CD4-positive, alpha-beta T cell treated with Interleukin-15 for 1 hour (primary cell): Measurements from ENCODE around the gene SLC6A13.
"Not testable (repeated sequence)": the region's sequence is repeated elsewhere in the genome, so short reads cannot be mapped to it uniquely, and the experiment has no call there.

Source experiments
- DNase-seq: peaks from one replicate; pipeline ENCODE4 v3.0.0-alpha.2; 2020

The SLC6A13 gene

DNA sequence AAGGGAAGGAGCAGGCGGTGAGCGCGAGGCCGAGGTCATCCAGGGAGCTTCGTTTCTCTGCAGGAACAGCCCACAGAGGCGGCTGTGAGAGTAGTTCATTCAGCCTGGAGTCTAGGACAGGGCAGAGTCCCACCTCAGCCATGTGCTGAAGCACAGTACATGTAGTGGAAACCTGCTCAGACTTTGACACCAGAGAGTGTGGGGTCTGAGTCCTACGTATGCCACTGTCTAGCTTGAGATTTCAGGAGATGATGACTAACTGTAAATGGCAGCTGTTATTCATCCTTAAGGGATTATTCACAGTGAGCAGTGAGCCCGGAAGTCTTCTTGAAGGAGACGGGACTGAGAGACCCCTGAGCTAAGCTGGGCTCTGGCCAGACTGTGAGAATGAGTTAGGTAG, 938 bp upstream of the SLC6A13 start:
- no peak for DNase-seq

GRCh38 chr12:262113-262512, 523 bp downstream of the SLC6A13 start:
- DNase-seq: no peak

DNA sequence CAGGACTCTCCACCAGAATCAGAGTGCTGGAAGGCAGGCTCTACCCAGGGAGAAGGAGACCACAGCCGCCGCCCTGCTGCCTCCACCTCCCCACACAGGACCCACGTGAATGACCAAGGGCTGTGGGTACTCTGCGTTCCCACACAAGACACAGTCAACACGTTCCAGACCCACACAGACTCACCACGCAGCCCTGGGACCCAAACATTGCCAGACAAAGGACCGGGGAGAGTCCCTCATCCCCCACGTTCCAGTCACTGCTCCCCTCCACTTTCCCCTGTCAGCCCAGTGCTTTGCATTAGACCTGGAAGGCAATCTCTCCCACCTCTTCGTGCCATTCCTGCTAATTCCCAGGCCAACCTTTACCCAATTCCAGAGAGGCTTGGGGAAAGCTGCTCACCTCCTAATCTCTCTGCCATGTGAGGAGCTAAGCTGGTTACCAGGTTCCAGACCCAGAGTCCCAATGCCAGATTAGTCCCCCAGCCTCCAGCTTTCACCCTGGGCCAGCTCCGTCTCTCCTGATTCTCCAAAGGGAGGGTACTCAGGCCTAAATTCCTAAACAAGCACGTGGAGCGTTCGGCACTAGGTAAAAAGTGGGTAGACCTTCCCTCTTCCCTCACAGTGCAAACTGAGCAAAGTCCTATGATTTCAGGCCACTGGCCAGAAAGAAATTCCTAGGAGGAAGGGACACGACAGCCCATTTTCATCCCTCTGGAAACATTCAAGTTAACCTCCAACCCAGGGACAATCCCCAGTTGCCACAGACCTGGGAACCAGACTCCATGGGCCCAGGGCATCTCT, 4.9 kb downstream of the SLC6A13 start:
- no peak for DNase-seq

DNA sequence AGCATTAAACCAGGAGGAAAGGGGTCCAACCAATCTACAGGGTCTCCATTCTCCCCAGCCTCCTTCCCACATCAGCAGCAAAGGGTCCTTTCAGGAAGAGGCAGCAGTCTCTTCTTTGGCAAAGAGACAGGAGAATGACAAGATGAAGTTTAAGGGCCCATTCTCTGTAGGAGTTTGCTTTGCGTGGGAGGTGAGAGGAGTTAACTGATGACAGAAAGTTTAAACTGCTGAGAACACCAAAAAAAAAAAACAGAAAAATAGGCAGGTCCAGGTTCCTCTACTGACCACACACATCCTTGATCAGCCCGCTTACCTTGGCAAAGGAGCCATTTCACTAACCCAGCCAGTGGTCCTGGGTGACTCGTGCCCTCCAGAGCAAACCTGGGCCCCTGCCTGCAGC, 5.7 kb downstream of the SLC6A13 start:
- no peak for DNase-seq

GRCh38 chr12:256225-256624, 6.4 kb downstream of the SLC6A13 start:
- no peak for DNase-seq

DNA sequence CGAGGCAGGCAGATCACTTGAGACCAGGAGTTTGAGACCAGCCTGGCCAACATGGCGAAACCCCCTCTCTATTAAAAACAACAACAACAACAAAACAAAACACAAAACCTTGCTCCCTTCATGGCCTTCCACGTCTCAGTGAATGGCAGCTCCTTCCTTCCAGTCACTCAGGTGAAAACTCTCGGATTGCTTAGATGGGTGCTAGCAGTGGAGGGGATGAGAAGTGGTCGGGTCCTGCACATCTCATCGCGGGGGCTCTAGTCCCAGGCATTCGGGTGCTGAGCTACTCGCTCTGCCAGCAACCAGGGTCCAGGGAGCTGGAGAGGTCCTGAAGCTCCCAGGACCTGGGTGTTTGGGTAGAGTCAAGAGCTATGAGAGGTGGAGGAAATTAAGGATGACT, 7.7 kb downstream of the SLC6A13 start:
- DNase-seq: no peak

DNA sequence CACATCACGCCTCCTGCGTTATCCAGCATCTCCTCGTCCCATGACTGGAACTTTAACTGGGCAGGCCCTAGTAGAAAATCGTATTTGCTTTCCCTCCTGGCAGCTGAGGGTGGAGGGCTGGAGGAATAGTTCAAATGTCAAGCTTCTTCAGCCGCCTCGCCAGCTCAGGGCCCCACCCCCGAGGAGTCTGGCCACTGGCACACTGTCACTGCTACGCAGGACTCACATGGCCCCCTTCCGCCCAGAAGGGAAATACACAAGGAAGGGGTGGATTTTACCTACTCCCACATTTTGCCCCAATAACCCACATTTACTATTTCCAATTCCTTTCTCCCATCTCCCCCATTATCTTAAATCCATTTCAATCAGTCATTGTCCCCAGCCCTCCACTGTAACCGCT, 8.6 kb downstream of the SLC6A13 start:
- DNase-seq: no peak

DNA sequence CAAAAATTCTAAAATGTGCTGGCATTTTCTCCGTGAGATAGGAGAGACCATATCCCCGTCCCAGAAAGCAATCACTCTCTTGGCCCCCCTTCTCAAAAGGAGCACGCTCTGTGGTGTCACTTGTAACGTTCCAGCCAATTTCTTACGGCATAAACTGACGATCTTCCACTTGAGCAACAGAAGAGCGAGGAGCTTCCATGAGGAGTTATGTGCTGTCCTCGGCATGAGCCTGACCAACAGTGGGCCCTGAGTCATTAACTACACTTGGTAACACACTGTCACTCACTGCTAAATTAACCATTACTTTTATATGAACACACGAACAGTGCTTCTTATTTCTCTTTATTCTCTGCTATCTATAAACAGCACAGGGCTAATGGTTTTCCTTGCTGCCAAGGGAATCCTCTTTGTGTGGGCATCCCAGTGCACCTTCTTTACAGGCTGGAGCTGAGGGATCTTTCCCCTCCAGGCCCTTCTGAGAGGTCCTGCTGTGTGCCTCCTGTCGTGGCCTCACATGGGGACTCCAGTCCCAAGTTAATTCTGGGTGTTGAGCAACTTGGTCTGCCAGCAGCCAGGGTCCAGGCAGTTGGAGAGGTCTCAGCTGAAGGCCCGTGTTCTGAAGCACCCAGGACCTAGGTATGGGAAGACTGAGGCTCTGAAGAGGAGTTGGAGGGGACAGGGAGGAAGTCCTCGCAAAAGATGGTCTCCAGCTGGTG, 9.4 kb downstream of the SLC6A13 start:
- no peak for DNase-seq

DNA sequence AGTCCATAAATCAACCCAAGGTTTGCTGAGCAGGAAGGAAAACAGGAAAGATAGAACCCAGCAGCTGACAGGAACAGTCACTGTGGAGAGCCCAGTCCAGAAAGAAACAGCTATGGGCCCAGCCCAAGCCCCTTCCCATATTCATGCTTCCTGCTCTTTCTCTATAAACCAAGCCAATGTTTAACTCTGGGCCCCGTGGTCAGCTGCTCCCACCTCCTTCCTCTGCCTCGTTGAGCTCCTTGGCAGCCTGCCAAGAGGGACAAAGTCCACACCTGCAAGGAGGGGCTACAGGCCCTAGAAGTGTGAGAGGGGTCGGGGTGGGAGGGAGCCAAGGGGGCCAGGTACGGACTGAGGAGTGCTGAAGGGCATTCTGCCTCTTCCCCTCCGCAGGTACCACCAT, 10.0 kb downstream of the SLC6A13 start:
- DNase-seq: no peak

GRCh38 chr12:247271-247670, 15.4 kb downstream of the SLC6A13 start:
- no peak for DNase-seq

DNA sequence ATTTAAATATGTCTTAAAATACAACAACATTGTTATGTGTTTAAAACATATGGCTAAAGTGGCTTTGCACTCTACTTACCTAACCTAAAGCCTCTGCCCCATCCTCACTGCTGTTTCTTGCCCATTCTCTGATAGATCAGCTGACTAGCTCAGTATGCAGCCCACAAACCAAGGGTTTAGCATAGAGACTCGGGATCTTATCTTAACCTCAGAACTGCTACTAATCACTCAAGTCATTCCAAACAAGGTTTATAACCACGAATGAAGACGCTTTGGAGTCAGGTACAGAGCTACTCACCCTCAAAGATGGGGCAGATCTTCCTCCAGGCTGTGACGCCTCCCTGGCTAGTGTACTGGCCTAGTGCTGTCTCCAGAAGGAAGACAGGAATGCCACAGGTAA, 19.3 kb downstream of the SLC6A13 start:
- no peak for DNase-seq

- DNase-seq: no peak
Measured at GRCh38 chr12:242496-242895, 20.1 kb downstream of the SLC6A13 start.

DNA sequence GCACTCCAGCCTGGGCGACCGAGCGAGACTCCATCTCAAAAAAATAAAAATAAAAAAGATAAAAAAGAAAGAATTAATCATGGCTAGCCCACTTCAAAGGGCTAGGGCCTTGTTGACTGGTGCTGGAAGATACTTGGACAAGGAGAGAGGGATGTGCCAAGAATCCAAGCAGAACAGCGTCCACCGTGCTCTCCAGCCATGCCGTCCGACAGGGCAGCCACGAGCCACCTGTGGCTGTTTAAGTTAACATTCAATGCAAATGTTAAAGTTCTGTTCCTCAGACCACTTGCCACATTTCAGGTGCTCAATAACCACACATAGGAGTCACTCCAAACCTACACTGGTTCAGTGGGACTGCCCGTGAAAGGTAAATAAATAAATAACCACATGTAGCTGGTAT, 21.4 kb downstream of the SLC6A13 start:
- DNase-seq: no peak

DNA sequence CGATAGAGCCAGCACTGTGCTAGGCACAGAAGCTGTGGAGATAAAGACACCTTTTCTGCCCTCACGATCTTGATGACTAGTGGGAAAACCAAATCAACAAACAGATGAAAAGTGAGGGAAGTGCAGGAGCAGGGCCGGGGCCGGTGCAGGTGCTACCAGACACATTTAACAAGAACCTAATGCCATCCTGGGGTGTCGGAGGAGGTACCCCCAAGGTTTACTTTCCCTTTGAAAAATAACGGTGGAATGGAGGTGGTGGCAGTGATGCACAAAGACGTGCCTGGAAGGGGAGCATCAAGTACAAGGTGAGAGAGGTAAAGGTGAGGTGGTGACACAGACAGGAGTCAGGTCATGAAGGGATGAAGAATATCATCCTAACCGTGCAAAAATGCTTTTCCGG, 22.1 kb downstream of the SLC6A13 start:
- DNase-seq: no peak

DNA sequence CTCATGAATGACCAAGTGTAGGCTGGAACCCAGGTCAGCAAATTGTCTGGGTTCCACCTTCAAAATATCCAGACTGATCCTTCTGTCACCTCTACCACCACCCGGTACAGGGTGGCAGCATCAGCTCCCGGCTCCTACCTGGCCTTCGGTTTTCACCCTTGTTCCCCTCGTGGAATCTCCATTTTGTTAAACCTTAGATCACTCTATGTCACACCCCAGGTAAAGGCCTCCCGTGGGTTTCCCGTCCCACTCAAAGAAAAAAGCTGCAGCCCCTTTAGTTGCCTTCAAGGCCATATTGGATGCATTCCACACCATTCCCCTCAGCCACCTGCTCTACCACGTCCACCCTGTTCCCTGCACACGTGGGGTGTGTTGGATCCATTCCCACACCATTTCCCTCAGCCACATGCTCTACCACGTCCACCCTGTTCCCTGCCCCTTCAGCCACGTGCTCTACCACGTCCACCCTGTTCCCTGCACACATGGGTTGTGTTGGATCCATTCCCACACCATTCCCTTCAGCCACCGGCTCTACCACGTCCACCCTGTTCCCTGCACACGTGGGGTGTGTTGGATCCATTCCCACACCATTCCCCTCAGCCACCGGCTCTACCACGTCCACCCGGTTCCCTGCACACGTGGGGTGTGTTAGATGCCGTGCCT, 23.8 kb downstream of the SLC6A13 start:
- no peak for DNase-seq

- DNase-seq: no peak
Measured at GRCh38 chr12:238116-238515, 24.5 kb downstream of the SLC6A13 start.

GRCh38 chr12:237026-237815, 25.4 kb downstream of the SLC6A13 start:
- no peak for DNase-seq

GRCh38 chr12:236445-236844, 26.2 kb downstream of the SLC6A13 start:
- DNase-seq: no peak

DNA sequence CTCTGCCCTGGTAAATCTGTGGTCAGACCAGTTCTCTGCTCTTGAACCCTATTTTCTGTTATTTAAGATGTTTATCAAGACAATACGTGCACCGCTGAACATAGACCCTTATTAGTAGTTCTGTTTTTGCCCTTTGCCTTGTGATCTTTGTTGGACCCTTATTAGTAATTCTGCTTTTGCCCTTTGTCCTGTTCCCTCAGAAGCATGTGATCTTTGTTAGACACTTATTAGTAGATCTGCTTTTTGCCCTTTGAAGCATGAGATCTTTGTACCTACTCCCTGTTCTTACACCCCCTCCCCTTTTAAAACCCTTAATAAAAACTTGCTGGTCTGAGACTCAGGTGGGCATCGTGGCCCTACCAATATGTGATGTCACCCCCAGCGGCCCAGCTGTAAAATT, 26.7 kb downstream of the SLC6A13 start:
- not testable (repeated sequence) for DNase-seq

DNA sequence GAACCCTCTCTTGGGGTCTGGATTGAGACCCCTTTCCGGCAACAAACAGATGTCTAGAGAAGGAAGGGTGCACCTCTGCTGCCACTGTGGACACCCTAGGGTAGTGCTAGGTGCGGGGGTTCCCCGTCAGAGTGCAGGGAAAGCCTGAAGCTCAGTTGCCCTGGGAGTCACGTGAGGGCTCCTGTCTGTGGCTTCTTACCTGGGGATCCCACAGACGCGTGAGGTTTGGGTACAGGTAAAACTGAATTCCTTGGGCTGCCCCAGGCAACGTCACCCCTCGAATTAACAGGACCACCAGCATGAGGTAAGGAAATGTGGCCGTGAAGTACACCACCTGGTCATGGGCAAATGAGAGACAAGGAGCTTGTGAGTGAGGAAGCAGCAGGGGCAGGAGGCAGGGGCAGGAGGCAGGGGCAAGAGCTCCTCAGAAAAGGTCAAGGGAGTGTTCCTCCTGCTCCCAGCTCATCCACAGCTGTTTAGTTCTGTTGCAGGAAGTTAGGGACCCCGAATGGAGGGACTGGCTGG, 27.7 kb downstream of the SLC6A13 start:
- no peak for DNase-seq

DNA sequence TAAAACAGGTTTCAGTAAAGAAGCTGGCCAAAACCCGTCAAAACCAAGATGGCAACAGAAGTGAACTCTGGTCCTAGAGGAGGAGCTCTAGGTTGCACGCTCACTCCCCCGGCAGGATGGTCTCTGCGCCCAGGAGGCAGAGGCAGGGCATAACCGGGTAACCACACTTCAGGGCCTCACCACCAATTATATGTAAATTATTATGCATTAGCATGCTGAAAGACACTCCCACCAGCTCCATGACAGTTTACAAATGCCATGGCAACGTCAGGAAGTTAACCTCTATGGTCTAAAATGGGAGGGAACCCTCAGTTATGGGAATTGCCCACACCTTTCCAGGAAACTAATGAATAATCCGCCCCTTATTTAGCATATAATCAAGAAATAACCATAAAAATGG, 28.6 kb downstream of the SLC6A13 start:
- DNase-seq: no peak

DNA sequence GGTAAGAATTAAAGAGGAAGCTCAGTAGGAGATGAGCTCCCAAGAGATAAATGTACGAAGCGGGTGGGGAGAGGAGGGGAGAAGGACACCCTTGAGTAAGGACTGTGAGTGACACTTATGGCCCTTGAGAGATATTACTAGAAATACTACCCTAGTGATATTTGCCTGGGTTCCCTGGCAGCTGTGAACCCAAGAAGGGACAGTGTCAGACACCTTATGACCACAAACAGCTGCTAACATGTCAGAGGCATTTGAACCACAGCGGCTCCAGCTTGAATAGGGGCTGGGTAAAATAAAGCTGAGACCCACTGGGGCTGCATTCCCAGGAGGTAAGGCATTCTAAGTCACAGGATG, 29.0 kb downstream of the SLC6A13 start:
- no peak for DNase-seq
